Left kidney (tissue), 2 donors: ENCODE results near the gene KCTD13. TPM values are rescaled to one million over a fixed set of nuclear protein-coding genes. Genes with fewer than 3 reads are reported as not detected.
"Not testable (repeated sequence)": the region's sequence is repeated elsewhere in the genome, so short reads cannot be mapped to it uniquely, and the experiment has no call there.

Experiments
- DNase-seq: peaks from one replicate; pipeline ENCODE4 v3.0.0-alpha.2; 2013
- polyA plus RNA-seq: library from polyadenylated mRNA; unstranded; fragments of 120-200 nt; gene quantifications from one replicate; pipeline ENCODE4 v1.2.1, GENCODE V29; 2013; ENCODE audit not compliant: insufficient read length

KCTD13 gene
- polyA plus RNA-seq, 1 donor, result 23.9 TPM

- no peak for DNase-seq
These were observed 17.3 kb downstream of the KCTD13 start for GRCh38 chr16:29908719-29909220.

GRCh38 chr16:29907973-29908372 is 18.1 kb downstream of the KCTD13 start:
- no peak for DNase-seq

GRCh38 chr16:29906520-29907244 is 19.3 kb downstream of the KCTD13 start:
- no peak for DNase-seq

GRCh38 chr16:29905668-29906067 is 20.4 kb downstream of the KCTD13 start:
- DNase-seq, result no peak

- DNase-seq, result no peak
These were observed 21.1 kb downstream of the KCTD13 start for GRCh38 chr16:29904947-29905346.

GRCh38 chr16:29903590-29903989 is 22.4 kb downstream of the KCTD13 start:
- no peak for DNase-seq

- DNase-seq, result no peak
These were observed 24.4 kb downstream of the KCTD13 start for GRCh38 chr16:29901607-29901945.

GRCh38 chr16:29900888-29901606 is 25.0 kb downstream of the KCTD13 start:
- no peak for DNase-seq

GRCh38 chr16:29900102-29900887 is 25.7 kb downstream of the KCTD13 start, which contains the start of gene ASPHD1:
ASPHD1 (plus strand) TSS chr16:29900488; CDS start chr16:29900972, 484 bp downstream.
- peak; percentile 47 for DNase-seq

- DNase-seq, result peak; percentile 72
These were observed 26.4 kb downstream of the KCTD13 start, which contains the start of gene SEZ6L2 for GRCh38 chr16:29899516-29900101. SEZ6L2 (minus strand) TSS chr16:29899550; CDS start chr16:29899019, 531 bp downstream.

- no peak for DNase-seq
These were observed 27.1 kb downstream of the KCTD13 start for GRCh38 chr16:29898804-29899515.

GRCh38 chr16:29898135-29898803 is 27.8 kb downstream of the KCTD13 start:
- DNase-seq, result no peak

GRCh38 chr16:29897333-29897732 is 28.7 kb downstream of the KCTD13 start:
- no peak for DNase-seq

GRCh38 chr16:29896841-29897240 is 29.2 kb downstream of the KCTD13 start:
- no peak for DNase-seq

- DNase-seq, result no peak
These were observed 31.7 kb downstream of the KCTD13 start for GRCh38 chr16:29894352-29894751.

- DNase-seq, result no peak
These were observed 32.5 kb downstream of the KCTD13 start for GRCh38 chr16:29893553-29893952.

- no peak for DNase-seq
These were observed 33.6 kb downstream of the KCTD13 start for GRCh38 chr16:29892458-29892813.

GRCh38 chr16:29891525-29892457 is 34.2 kb downstream of the KCTD13 start:
- DNase-seq, result no peak

- not testable (repeated sequence) for DNase-seq
These were observed 36.7 kb downstream of the KCTD13 start for GRCh38 chr16:29889372-29889771.

GRCh38 chr16:29883987-29884386 is 42.0 kb downstream of the KCTD13 start:
- no peak for DNase-seq
